DOHH2 (cell line): ENCODE results near the gene MBD5.

Source experiments
- H3F3A ChIP-seq: fragments of 200-600 bp; sonication (generic), shearing (Covaris generic); 2 replicates; pipeline ENCODE4 v1.6.0; 2016; ENCODE audit warnings: antibody characterized with exemption, mild to moderate bottlenecking; ENCODE audit not compliant: control insufficient read depth, insufficient read depth
- H3K27ac ChIP-seq: fragments of 200-600 bp; sonication (generic); 2 replicates; pipeline ENCODE4 v1.5.1; 2014; ENCODE audit warnings: low read depth, mild to moderate bottlenecking, low read length, moderate library complexity
- H3K27me3 ChIP-seq: fragments of 200-600 bp; sonication (generic); 2 replicates; pipeline ENCODE4 v1.6.1; 2014; ENCODE audit warnings: mild to moderate bottlenecking, low read length, mixed read lengths; ENCODE audit not compliant: control insufficient read depth
- H3K36me3 ChIP-seq: fragments of 200-600 bp; sonication (generic); 2 replicates; pipeline ENCODE4 v1.6.1; 2014; ENCODE audit warnings: mild to moderate bottlenecking, low read length, moderate library complexity, mixed read lengths; ENCODE audit not compliant: control insufficient read depth
- H3K4me1 ChIP-seq: fragments of 200-600 bp; sonication (generic); 2 replicates; pipeline ENCODE4 v1.6.1; 2014; ENCODE audit warnings: mild to moderate bottlenecking, low read length, mixed read lengths; ENCODE audit not compliant: control insufficient read depth
- H3K4me2 ChIP-seq: fragments of 200-600 bp; sonication (generic); 2 replicates; pipeline ENCODE4 v1.6.0; 2014; ENCODE audit warnings: mild to moderate bottlenecking, low read length, moderate library complexity
- H3K4me3 ChIP-seq: fragments of 200-600 bp; sonication (generic); 2 replicates; pipeline ENCODE4 v1.5.1; 2014; ENCODE audit warnings: mild to moderate bottlenecking, low read length, mixed read lengths
- H3K79me2 ChIP-seq: fragments of 200-600 bp; sonication (generic); 2 replicates; pipeline ENCODE4 v1.6.1; 2014; ENCODE audit warnings: mild to moderate bottlenecking, low read length, mixed read lengths; ENCODE audit not compliant: control insufficient read depth
- H3K9me2 ChIP-seq: fragments of 200-600 bp; sonication (generic); replicated peaks from 2 replicates; pipeline ENCODE4 v1.6.1; 2014; ENCODE audit warnings: mild to moderate bottlenecking, low read length, mixed read lengths; ENCODE audit not compliant: control insufficient read depth
- H3K9me3 ChIP-seq: fragments of 200-600 bp; sonication (generic); 2 replicates; pipeline ENCODE4 v1.6.1; 2014; ENCODE audit warnings: antibody characterized with exemption, low read length, mixed read lengths; ENCODE audit not compliant: control insufficient read depth, insufficient read depth
- H4K20me1 ChIP-seq: fragments of 200-600 bp; sonication (generic); 2 replicates; pipeline ENCODE4 v1.6.0; 2014; ENCODE audit warnings: low read depth, mild to moderate bottlenecking, antibody characterized with exemption, low read length, moderate library complexity; ENCODE audit not compliant: control insufficient read depth, insufficient read depth
- EZH2phosphoT487 ChIP-seq: fragments of 200-600 bp; sonication (generic); IDR thresholded peaks from 2 replicates; pipeline ENCODE4 v1.6.1; 2017; ENCODE audit warnings: borderline replicate concordance, mild to moderate bottlenecking, antibody characterized with exemption, low read length, moderate library complexity, mixed read lengths
- TF ChIP-seq, protein P1 (sequence below): fragments of 200-600 bp; sonication (generic); IDR thresholded peaks from one replicate; pipeline ENCODE4 v1.5.1; 2014; ENCODE audit warnings: antibody characterized with exemption, mild to moderate bottlenecking, low read depth, low read length; ENCODE audit not compliant: poor library complexity, severe bottlenecking

Gene MBD5

DNA sequence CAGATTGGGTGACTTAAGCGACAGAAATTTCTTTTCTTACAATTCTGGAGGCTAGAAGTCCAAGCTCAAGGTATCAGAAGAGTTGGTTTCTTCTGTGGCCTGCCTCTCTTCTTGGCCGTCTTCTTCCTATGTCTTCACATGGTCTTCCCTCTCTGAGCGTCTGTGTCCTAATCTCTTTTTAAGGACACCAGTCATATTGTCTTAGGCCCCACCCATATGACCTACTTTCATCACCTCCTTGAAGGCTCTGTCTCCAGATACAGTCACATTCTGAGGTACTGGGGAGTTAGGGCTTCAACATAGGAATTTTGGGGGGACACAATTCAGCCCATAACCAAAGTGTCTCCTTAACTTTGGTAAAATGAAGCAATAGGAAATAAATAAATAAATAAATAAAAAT is 512.8 kb downstream of the MBD5 start:
- Histone ChIP-seq H3K27ac (no peak overlapping the region), H3K79me2 (no peaks in the 10 kb centered on the region), H3K9me3 (no peaks in the 10 kb centered on the region), H3K4me2 (no peak overlapping the region), H3K9me2 (no peaks in the 10 kb centered on the region), H3K4me3 (no peak overlapping the region), H3K27me3 (no peaks in the 10 kb centered on the region), H3K4me1 (no peaks in the 10 kb centered on the region), H4K20me1 (no peaks in the 10 kb centered on the region), H3F3A (no peaks in the 10 kb centered on the region), H3K36me3 (no peaks in the 10 kb centered on the region)
- no peak for TF ChIP-seq EZH2phosphoT487
- TF ChIP-seq, protein P1, sequence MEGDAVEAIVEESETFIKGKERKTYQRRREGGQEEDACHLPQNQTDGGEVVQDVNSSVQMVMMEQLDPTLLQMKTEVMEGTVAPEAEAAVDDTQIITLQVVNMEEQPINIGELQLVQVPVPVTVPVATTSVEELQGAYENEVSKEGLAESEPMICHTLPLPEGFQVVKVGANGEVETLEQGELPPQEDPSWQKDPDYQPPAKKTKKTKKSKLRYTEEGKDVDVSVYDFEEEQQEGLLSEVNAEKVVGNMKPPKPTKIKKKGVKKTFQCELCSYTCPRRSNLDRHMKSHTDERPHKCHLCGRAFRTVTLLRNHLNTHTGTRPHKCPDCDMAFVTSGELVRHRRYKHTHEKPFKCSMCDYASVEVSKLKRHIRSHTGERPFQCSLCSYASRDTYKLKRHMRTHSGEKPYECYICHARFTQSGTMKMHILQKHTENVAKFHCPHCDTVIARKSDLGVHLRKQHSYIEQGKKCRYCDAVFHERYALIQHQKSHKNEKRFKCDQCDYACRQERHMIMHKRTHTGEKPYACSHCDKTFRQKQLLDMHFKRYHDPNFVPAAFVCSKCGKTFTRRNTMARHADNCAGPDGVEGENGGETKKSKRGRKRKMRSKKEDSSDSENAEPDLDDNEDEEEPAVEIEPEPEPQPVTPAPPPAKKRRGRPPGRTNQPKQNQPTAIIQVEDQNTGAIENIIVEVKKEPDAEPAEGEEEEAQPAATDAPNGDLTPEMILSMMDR = no peak

DNA sequence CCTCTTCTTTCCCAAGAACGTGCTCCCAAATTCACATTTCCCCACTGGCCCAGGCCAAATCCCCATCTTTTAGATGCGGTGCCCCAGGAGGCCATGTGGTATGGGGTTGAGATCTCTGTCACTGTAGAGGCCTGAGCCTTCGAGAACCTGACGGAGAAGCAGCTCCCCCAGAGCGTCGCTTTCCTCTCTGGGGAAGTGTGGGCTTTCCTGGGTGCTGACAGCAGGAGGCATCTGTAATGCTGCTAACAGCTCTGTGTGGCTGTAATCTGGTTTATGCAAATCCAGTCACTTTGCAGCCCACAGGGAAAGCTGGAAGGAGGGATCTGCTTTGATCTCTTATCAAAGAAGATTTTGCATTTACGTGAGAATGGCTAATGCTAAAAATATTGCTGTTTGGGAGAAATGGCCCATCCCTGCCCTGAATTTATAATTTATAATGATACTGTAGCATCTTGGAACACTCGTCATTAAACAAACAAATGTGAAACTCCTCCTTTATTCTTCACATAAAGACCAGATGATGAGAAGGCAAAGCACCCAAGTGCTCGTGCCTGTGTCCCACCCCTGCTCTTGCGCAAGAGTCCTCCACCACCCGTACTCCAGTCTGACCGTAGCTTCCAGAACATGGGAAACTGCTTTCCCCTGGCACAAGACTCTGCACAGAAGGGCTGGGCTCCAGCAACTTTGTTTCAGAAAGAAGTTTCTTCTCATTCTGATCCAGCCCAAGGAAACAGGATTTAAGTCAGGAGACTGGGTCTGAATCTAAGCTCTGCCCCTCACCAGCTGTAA is 513.7 kb downstream of the MBD5 start:
- no peak overlapping the region for H3K4me2 ChIP-seq
- no peaks in the 10 kb centered on the region for H3K79me2 ChIP-seq
- H3K9me2 ChIP-seq = no peaks in the 10 kb centered on the region
- no peaks in the 10 kb centered on the region for H3K4me1 ChIP-seq
- TF ChIP-seq, protein P1 = no peak
- no peak for TF ChIP-seq EZH2phosphoT487
- no peaks in the 10 kb centered on the region for H3K9me3 ChIP-seq
- no peaks in the 10 kb centered on the region for H3K36me3 ChIP-seq
- H3F3A ChIP-seq = no peaks in the 10 kb centered on the region
- no peaks in the 10 kb centered on the region for H4K20me1 ChIP-seq
- H3K27me3 ChIP-seq = no peaks in the 10 kb centered on the region
- no peak overlapping the region for H3K4me3 ChIP-seq
- no peak overlapping the region for H3K27ac ChIP-seq

DNA sequence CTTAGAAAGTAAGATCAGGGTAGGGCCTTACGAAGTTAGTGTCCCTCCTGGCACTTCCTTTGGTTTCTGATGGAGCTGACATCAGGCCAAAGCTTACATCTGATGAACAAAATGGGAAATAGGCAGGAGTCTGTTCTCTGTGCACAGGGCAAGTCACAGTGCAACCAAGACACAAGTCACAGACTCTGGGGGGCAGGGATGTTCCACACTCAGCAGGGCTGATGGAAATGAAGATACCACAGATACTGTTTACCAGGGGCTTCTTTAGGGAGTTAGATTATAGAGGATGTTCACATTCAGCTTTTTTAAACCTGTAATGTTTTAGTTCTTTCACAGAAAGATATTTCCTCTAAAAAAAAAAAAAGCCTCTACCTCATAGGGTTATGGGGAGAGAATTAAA is 517.5 kb downstream of the MBD5 start:
- no peaks in the 10 kb centered on the region for H3K79me2 ChIP-seq
- H3K9me3 ChIP-seq = no peaks in the 10 kb centered on the region
- H3K27ac ChIP-seq = no peak overlapping the region
- no peaks in the 10 kb centered on the region for H3K27me3 ChIP-seq
- no peak overlapping the region for H3K4me3 ChIP-seq
- H4K20me1 ChIP-seq = no peaks in the 10 kb centered on the region
- H3F3A ChIP-seq = no peaks in the 10 kb centered on the region
- no peak for TF ChIP-seq EZH2phosphoT487
- TF ChIP-seq, protein P1 = no peak
- H3K9me2 ChIP-seq = no peaks in the 10 kb centered on the region
- no peaks in the 10 kb centered on the region for H3K36me3 ChIP-seq
- no peak overlapping the region for H3K4me2 ChIP-seq
- no peaks in the 10 kb centered on the region for H3K4me1 ChIP-seq
